Stimulated activated CD4-positive, alpha-beta T cell treated with anti-CD3 and anti-CD28 coated beads, Interleukin-2, amount 100 ng/mL, for 24 hours (primary cell): Measurements from ENCODE around the gene SEPTIN2.
"Not testable (repeated sequence)": the region's sequence is repeated elsewhere in the genome, so short reads cannot be mapped to it uniquely, and the experiment has no call there.

Experiments
- DNase-seq, 2 donors: peaks; one replicate each; pipeline ENCODE4 v3.0.0-alpha.2; 2020

SEPTIN2 gene

GRCh38 chr2:241288324-241288888, 27.3 kb upstream of the SEPTIN2 start:
- DNase-seq = no peak

GRCh38 chr2:241289053-241289452, 26.7 kb upstream of the SEPTIN2 start:
- no peak for DNase-seq

GRCh38 chr2:241289597-241289996, 26.1 kb upstream of the SEPTIN2 start:
- DNase-seq = no peak

- no peak for DNase-seq
These were observed 24.6 kb upstream of the SEPTIN2 start for GRCh38 chr2:241291153-241291552.

GRCh38 chr2:241291977-241292376, 23.7 kb upstream of the SEPTIN2 start:
- DNase-seq = no peak

GRCh38 chr2:241293378-241293797, 22.3 kb upstream of the SEPTIN2 start:
- not testable (repeated sequence) for DNase-seq

- no peak for DNase-seq
These were observed 20.2 kb upstream of the SEPTIN2 start for GRCh38 chr2:241295326-241296095.

- DNase-seq = no peak
These were observed 19.0 kb upstream of the SEPTIN2 start for GRCh38 chr2:241296767-241297166.

- no peak for DNase-seq
These were observed 17.1 kb upstream of the SEPTIN2 start for GRCh38 chr2:241298673-241299072.

- DNase-seq = peak; percentile 28 to 32
These were observed 15.7 kb upstream of the SEPTIN2 start for GRCh38 chr2:241300000-241300399.

GRCh38 chr2:241302083-241302482, 13.6 kb upstream of the SEPTIN2 start:
- DNase-seq = no peak

- DNase-seq = no peak
These were observed 12.7 kb upstream of the SEPTIN2 start for GRCh38 chr2:241302759-241303651.

GRCh38 chr2:241304039-241304670, 11.6 kb upstream of the SEPTIN2 start:
- DNase-seq = no peak

GRCh38 chr2:241307055-241307454, 8.7 kb upstream of the SEPTIN2 start:
- no peak for DNase-seq

GRCh38 chr2:241308267-241308666, 7.5 kb upstream of the SEPTIN2 start:
- no peak for DNase-seq

GRCh38 chr2:241308832-241309500, 6.8 kb upstream of the SEPTIN2 start:
- no peak for DNase-seq

GRCh38 chr2:241309684-241310117, 6.0 kb upstream of the SEPTIN2 start:
- DNase-seq = peak; percentile 65 to 67

GRCh38 chr2:241310917-241311566, 4.7 kb upstream of the SEPTIN2 start:
- no peak for DNase-seq

GRCh38 chr2:241312082-241312481, 3.6 kb upstream of the SEPTIN2 start:
- DNase-seq = no peak

GRCh38 chr2:241313543-241314095, 2.1 kb upstream of the SEPTIN2 start:
- no peak for DNase-seq
